Thoracic aorta (tissue), 2 donors: ENCODE results near the gene GPC5. TPM values are rescaled to one million over a fixed set of nuclear protein-coding genes. Genes with fewer than 3 reads are reported as not detected.

Source experiments
- ATAC-seq: fragments of 150-250 bp; one replicate; pipeline ENCODE4 v1.8.0; 2017; ENCODE audit warnings: low read depth; ENCODE audit not compliant: insufficient number of reproducible peaks, low FRiP score
- DNase-seq: peaks from one replicate; pipeline ENCODE4 v3.0.0-alpha.2; 2020; ENCODE audit warnings: low spot score
- H3K27ac ChIP-seq, 2 donors: fragments of 200-600 bp; sonication (generic); 1 replicate in 1 of 2; 2 replicates in 1 of 2; pipeline ENCODE4 v1.5.1; 2016; ENCODE audit warnings: mild to moderate bottlenecking in 2 of 2, moderate library complexity in 2 of 2
- H3K27me3 ChIP-seq: fragments of 200-600 bp; sonication (generic); replicated peaks from 2 replicates; pipeline ENCODE4 v1.6.0; 2016; ENCODE audit warnings: mild to moderate bottlenecking; ENCODE audit not compliant: insufficient read depth
- H3K36me3 ChIP-seq: fragments of 200-600 bp; sonication (generic); one replicate; pipeline ENCODE4 v1.5.1; 2016
- H3K4me1 ChIP-seq, 2 donors: fragments of 200-600 bp; sonication (generic); 1 replicate in 1 of 2; 2 replicates in 1 of 2; pipeline versions ENCODE4 v1.5.1 to v1.6.0; 2016; ENCODE audit warnings: low read depth in 2 of 2, mild to moderate bottlenecking in 1 of 2; ENCODE audit not compliant: control insufficient read depth in 1 of 2
- H3K4me3 ChIP-seq: fragments of 200-600 bp; sonication (generic); 2 replicates; pipeline ENCODE4 v1.5.1; 2016; ENCODE audit warnings: mild to moderate bottlenecking
- H3K9me3 ChIP-seq: fragments of 200-600 bp; sonication (generic); 2 replicates; pipeline ENCODE4 v1.5.1; 2016
- CTCF ChIP-seq: fragments of 200-600 bp; sonication (generic); IDR thresholded peaks from one replicate; pipeline ENCODE4 v1.5.1; 2019; ENCODE audit warnings: antibody characterized with exemption
- total RNA-seq, 2 donors: library from RNA; depleted of rRNA; stranded (reverse); fragments of >200 nt; gene quantifications; one replicate each; pipeline versions ENCODE4 v1.1.0 to v1.2.3, GENCODE V29; 2016

The GPC5 gene
- total RNA-seq, 2 donors from 2014 or later = 3.3 TPM; not detected in 1

- Histone ChIP-seq H3K36me3 (no peaks in the 10 kb centered on the region), H3K27ac (no peak overlapping the region), H3K27me3 (no peaks in the 10 kb centered on the region), H3K4me1 (no peaks in the 10 kb centered on the region), H3K4me3 (no peak overlapping the region), H3K9me3 (no peaks in the 10 kb centered on the region)
- no peak for TF ChIP-seq CTCF
- ATAC-seq (no peak), DNase-seq (no peak)
Observed at GRCh38 chr13:92487238-92487637, 1088.8 kb downstream of the GPC5 start.

GRCh38 chr13:92488249-92488852, 1089.9 kb downstream of the GPC5 start:
- TF ChIP-seq CTCF = no peak
- H3K9me3 ChIP-seq = no peaks in the 10 kb centered on the region
- no peaks in the 10 kb centered on the region for H3K4me1 ChIP-seq
- ATAC-seq (no peak), DNase-seq (no peak)
- H3K27me3 ChIP-seq = no peaks in the 10 kb centered on the region
- H3K4me3 ChIP-seq = no peak overlapping the region
- no peaks in the 10 kb centered on the region for H3K36me3 ChIP-seq
- H3K27ac ChIP-seq = no peak overlapping the region

- no peak overlapping the region for H3K4me3 ChIP-seq
- ATAC-seq (no peak), DNase-seq (no peak)
- no peak for TF ChIP-seq CTCF
- no peaks in the 10 kb centered on the region for H3K27me3 ChIP-seq
- no peaks in the 10 kb centered on the region for H3K36me3 ChIP-seq
- H3K4me1 ChIP-seq = no peaks in the 10 kb centered on the region
- no peak overlapping the region for H3K27ac ChIP-seq
- H3K9me3 ChIP-seq = no peaks in the 10 kb centered on the region
Observed at GRCh38 chr13:92491839-92492238, 1093.4 kb downstream of the GPC5 start.

- no peak for DNase-seq
Observed at GRCh38 chr13:92494915-92495314, 1096.5 kb downstream of the GPC5 start.

GRCh38 chr13:92500192-92500591, 1101.8 kb downstream of the GPC5 start:
- no peaks in the 10 kb centered on the region for H3K36me3 ChIP-seq
- no peak for ATAC-seq
- no peaks in the 10 kb centered on the region for H3K9me3 ChIP-seq
- DNase-seq = no peak
- H3K4me3 ChIP-seq = no peak overlapping the region
- H3K27ac ChIP-seq = no peak overlapping the region
- no peaks in the 10 kb centered on the region for H3K27me3 ChIP-seq
- no peaks in the 10 kb centered on the region for H3K4me1 ChIP-seq
- no peak for TF ChIP-seq CTCF

More at GRCh38 chr13:92494915-92495314, 1096.5 kb downstream of the GPC5 start:
- no peaks in the 10 kb centered on the region for H3K27me3 ChIP-seq
- no peak for TF ChIP-seq CTCF
- no peaks in the 10 kb centered on the region for H3K36me3 ChIP-seq
- H3K4me1 ChIP-seq = no peaks in the 10 kb centered on the region
- ATAC-seq = no peak
- H3K9me3 ChIP-seq = no peaks in the 10 kb centered on the region
- H3K4me3 ChIP-seq = no peak overlapping the region
- no peak overlapping the region for H3K27ac ChIP-seq
